K562 (cell line): Measurements from ENCODE around the gene ERICH2. TPM values are rescaled to one million over a fixed set of nuclear protein-coding genes. Genes with fewer than 3 reads are reported as not detected.

Source experiments
- E2F8 ChIP-seq: fragments of 450-650 bp; IDR thresholded peaks from 2 replicates; pipeline ENCODE4 v1.7.1; 2018; ENCODE audit warnings: mild to moderate bottlenecking, low read depth; ENCODE audit not compliant: partially characterized antibody
- FOS ChIP-seq: IDR thresholded peaks from 3 replicates; pipeline ENCODE4 v1.6.1; 2011; ENCODE audit not compliant: insufficient read length; ENCODE audit errors: extremely low read depth
- MGA ChIP-seq: fragments of 450-650 bp; IDR thresholded peaks from 2 replicates; pipeline ENCODE4 v1.6.1; 2016; ENCODE audit warnings: mild to moderate bottlenecking, moderate library complexity
- POLR2A ChIP-seq: fragments of 450-650 bp; conservative IDR thresholded peaks from 2 replicates; pipeline ENCODE4 v1.6.1; 2016
- RBBP5 ChIP-seq: fragments of 200-600 bp; sonication (generic); IDR thresholded peaks from 2 replicates; pipeline ENCODE4 v1.6.1; 2012; ENCODE audit warnings: borderline replicate concordance, mild to moderate bottlenecking, low read length, control low read depth, inconsistent platforms; ENCODE audit not compliant: insufficient read depth, poor library complexity, severe bottlenecking
- RBM34 ChIP-seq: fragments of 200-400 bp; formaldehyde crosslinking; IDR thresholded peaks from 2 replicates; pipeline ENCODE4 v1.6.1; 2018; ENCODE audit warnings: low read length, borderline replicate concordance; ENCODE audit not compliant: insufficient read depth
- SMAD1 ChIP-seq: fragments of 150-350 bp; IDR thresholded peaks from 2 replicates; pipeline ENCODE4 v1.6.1; 2014; ENCODE audit warnings: low read length, low read depth; ENCODE audit not compliant: partially characterized antibody
- U2AF2 ChIP-seq: fragments of 200-400 bp; formaldehyde crosslinking; optimal IDR thresholded peaks from 2 replicates; pipeline ENCODE3; 2017; ENCODE audit warnings: low read depth, mild to moderate bottlenecking, low read length
- ZNF277 ChIP-seq: fragments of 250-450 bp; sonication (Bioruptor Pico); IDR thresholded peaks from 2 replicates; pipeline ENCODE4 v1.8.0; 2022; ENCODE audit warnings: inconsistent platforms, mild to moderate bottlenecking, moderate library complexity, borderline replicate concordance
- ZNF282 ChIP-seq: sonication (generic); formaldehyde crosslinking; IDR thresholded peaks from 2 replicates; pipeline ENCODE4 v1.8.1; 2023; ENCODE audit warnings: missing genetic modification reagents
- ZNF707 ChIP-seq: fragments of 250-450 bp; sonication (Bioruptor Pico); conservative IDR thresholded peaks from 2 replicates; pipeline ENCODE4 v1.8.0; 2022; ENCODE audit warnings: inconsistent platforms, mild to moderate bottlenecking, moderate library complexity
- ZZZ3 ChIP-seq: fragments of 450-650 bp; IDR thresholded peaks from 2 replicates; pipeline ENCODE4 v1.6.1; 2016; ENCODE audit warnings: antibody characterized with exemption, mild to moderate bottlenecking, moderate library complexity
- polyA plus RNA-seq, 8 experiments: library from polyadenylated mRNA; depleted of rRNA in 4 of 8; stranded (reverse) in 5 of 8; unstranded in 3 of 8; fragments of >200 nt; fragmentation: Nextera tagmentation in 2 of 8; fragmentation: Illumina TruSeq in 1 of 8; extraction: Ambion mirVana in 2 of 8; extraction: Trizol in 1 of 8; gene quantifications; 2 replicates each; pipeline versions ENCODE4 v1.2.1 to v1.2.3, GENCODE V29; 2011 to 2014; ENCODE audit warnings: inconsistent platforms in 1 of 8, missing spikeins in 1 of 8
- total RNA-seq, 7 experiments: library from RNA; depleted of rRNA in 6 of 7; stranded (reverse); fragments of >200 nt in 6 of 7; fragmentation: Illumina TruSeq in 2 of 7; extraction: Trizol in 2 of 7; gene quantifications; 2 replicates each; pipeline versions ENCODE4 v1.2.1 to v1.2.3, GENCODE V29; 2011 to 2021; ENCODE audit warnings: low replicate concordance in 1 of 7

The ERICH2 gene
- total and polyA plus RNA-seq, 9 of the 15 experiments (the other 6 are each of a cell fraction or from before 2014, with no cell fraction given), result 0.85 to 2.4 (median 1.6) TPM

- TF ChIP-seq E2F8 (no peak), RBM34 (no peak), RBBP5 (peak; percentile 49), SMAD1 (no peak), ZNF277 (no peak), ZZZ3 (no peak), U2AF2 (no peak), ZNF282 (CRISPR knock-in tag) (peak; percentile 45; the same call in 1 of the 2 replicates), FOS (no peak), MGA (peak; percentile 87), ZNF707 (CRISPR knock-in tag) (no peak), POLR2A (no peak)
Observed at GRCh38 chr2:170816504-170817092, 46.4 kb downstream of the ERICH2 start, which contains the start of gene GAD1 (continued).
